ENCODE results near the gene TSPY10.
"Not testable (repeated sequence)": the region's sequence is repeated elsewhere in the genome, so short reads cannot be mapped to it uniquely, and the experiment has no call there.

Gene TSPY10

GRCh38 chrY:9527580-9527979 is at the start of gene TSPY10:
Gene TSPY10 (plus strand): TSS chrY:9527880. CDS start chrY:9527926, 46 bp downstream.
- not testable (repeated sequence) for H3K4me1 Mint-ChIP-seq (ENCODE audit: low read depth); H3K9me3 Mint-ChIP-seq; H3K27ac Mint-ChIP-seq; H3K27me3 Mint-ChIP-seq; H3K4me3 Mint-ChIP-seq; H3K36me3 Mint-ChIP-seq (ENCODE audit: low read depth)

GRCh38 chrY:9486967-9487366 is 40.7 kb upstream of the TSPY10 start, which contains the start of gene TSPY9:
Gene TSPY9 (plus strand): TSS chrY:9487267. CDS start chrY:9487313, 46 bp downstream.
- H3K4me1 Mint-ChIP-seq (ENCODE audit: low read depth); H3K4me3 Mint-ChIP-seq; H3K9me3 Mint-ChIP-seq; H3K27me3 Mint-ChIP-seq; H3K27ac Mint-ChIP-seq; H3K36me3 Mint-ChIP-seq (ENCODE audit: low read depth): not testable (repeated sequence)

- H3K4me3 Mint-ChIP-seq; H3K27ac Mint-ChIP-seq; H3K27me3 Mint-ChIP-seq; H3K36me3 Mint-ChIP-seq (ENCODE audit: low read depth); H3K4me1 Mint-ChIP-seq (ENCODE audit: low read depth); H3K9me3 Mint-ChIP-seq: not testable (repeated sequence)
These were observed 23.3 kb upstream of the TSPY10 start for GRCh38 chrY:9504396-9504795.

DNA sequence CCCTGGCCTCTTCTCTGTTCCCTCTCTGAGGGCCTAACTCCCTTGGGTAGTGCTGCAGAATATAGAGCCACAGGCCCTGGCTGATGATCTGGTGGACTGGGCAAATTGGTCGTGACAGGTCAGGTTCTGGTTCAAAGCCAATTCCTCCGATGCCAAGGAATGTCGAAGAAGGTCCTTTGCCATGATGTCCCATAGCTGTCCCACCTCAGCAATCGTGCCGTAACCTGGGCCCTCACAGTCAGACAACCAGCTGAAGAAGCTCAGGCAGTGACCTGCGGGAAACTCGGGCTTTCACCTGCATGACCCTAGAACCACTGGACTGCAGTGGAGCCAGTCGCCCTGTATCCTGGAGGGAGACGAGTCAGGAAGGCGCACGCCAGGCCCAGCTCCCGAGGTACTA is 11.4 kb upstream of the TSPY10 start:
- H3K4me1 Mint-ChIP-seq (ENCODE audit: low read depth); H3K9me3 Mint-ChIP-seq; H3K4me3 Mint-ChIP-seq; H3K36me3 Mint-ChIP-seq (ENCODE audit: low read depth); H3K27ac Mint-ChIP-seq; H3K27me3 Mint-ChIP-seq: not testable (repeated sequence)

Measured in stimulated activated naive CD8-positive, alpha-beta T cell treated with anti-CD3 and anti-CD28 coated beads, Interleukin-15, Interleukin-2, amounts not matched to agents 100 ng/mL and 50 ng/mL, for 24 hours (primary cell).